ENCODE data around the gene FNBP1. TPM values are rescaled to one million over a fixed set of nuclear protein-coding genes. Genes with fewer than 3 reads are reported as not detected.

The FNBP1 gene
- total RNA-seq, 2 donors from 2014 or later, result 17.1 to 17.9 TPM

- Histone ChIP-seq H3K4me3 (no peak overlapping the region), H3K27me3 (no peaks in the 10 kb centered on the region), H3K9me3 (no peaks in the 10 kb centered on the region), H3K36me3 (replicated peaks in 1 of 2; ENCODE audit: insufficient read depth in 1 of 2, low read depth in 2 of 2) (peaks cover 1 to 5% of the 10 kb centered on the region in 2 donors), H3K4me1 (no peaks in the 10 kb centered on the region), H3K27ac (no peak overlapping the region)
- TF ChIP-seq CTCF (IDR thresholded peaks at IDR 0.05) (no peak), POLR2A (IDR thresholded peaks at IDR 0.05) (no peak)
- intact Hi-C loops (cut with DNase I), result no loop called here
- DNase-seq, result no peak
- WGBS, 2 donors, result 92 to 96% methylated on average over 13 to 27 of the region's 27 CpGs
- ATAC-seq, result no peak
Observed at GRCh38 chr9:129875687-129876395, 167.1 kb downstream of the FNBP1 start.

DNA sequence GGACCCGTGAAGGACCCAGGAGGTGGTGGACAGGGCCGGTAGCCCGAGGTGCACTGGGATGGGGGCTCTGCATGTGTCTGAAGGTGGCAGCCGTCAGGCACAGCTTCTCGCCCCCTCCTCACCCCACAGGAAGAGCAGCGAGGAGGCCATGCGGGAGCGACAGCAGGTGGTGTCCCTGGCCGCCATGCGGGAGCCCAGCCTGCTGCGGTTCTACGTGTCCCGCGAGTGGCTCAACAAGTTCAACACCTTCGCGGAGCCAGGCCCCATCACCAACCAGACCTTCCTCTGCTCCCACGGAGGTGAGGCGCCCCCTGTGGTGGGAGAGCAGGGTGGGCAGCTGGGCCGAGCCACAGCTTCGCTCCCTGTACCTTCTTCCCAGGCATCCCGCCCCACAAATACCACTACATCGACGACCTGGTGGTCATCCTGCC is 167.8 kb downstream of the FNBP1 start:
- DNase-seq (no peak), ATAC-seq (no peak)
- WGBS, 2 donors, result 83 to 90% methylated on average over 4 to 23 of the region's 23 CpGs
- H3K4me1 ChIP-seq, result no peaks in the 10 kb centered on the region
- H3K4me3 ChIP-seq, result no peak overlapping the region
- intact Hi-C loops (cut with DNase I), result no loop called here
- H3K36me3 ChIP-seq (replicated peaks in 1 of 2; ENCODE audit: insufficient read depth in 1 of 2, low read depth in 2 of 2), result peaks cover 1 to 5% of the 10 kb centered on the region in 2 donors
- no peak for TF ChIP-seq CTCF (IDR thresholded peaks at IDR 0.05)
- no peak for TF ChIP-seq POLR2A (IDR thresholded peaks at IDR 0.05)
- no peak overlapping the region for H3K27ac ChIP-seq
- H3K27me3 ChIP-seq, result no peaks in the 10 kb centered on the region
- H3K9me3 ChIP-seq, result no peaks in the 10 kb centered on the region

GRCh38 chr9:129874261-129875101 is 168.5 kb downstream of the FNBP1 start:
- H3K27me3 ChIP-seq, result no peaks in the 10 kb centered on the region
- intact Hi-C loops (cut with DNase I), result no loop called here
- H3K4me1 ChIP-seq, result no peaks in the 10 kb centered on the region
- ATAC-seq (no peak), DNase-seq (no peak)
- WGBS, 2 donors, result 92% methylated on average over 28 to 38 of the region's 38 CpGs
- no peak overlapping the region for H3K27ac ChIP-seq
- H3K9me3 ChIP-seq, result no peaks in the 10 kb centered on the region
- peaks cover 1 to 5% of the 10 kb centered on the region in 2 donors for H3K36me3 ChIP-seq (replicated peaks in 1 of 2; ENCODE audit: insufficient read depth in 1 of 2, low read depth in 2 of 2)
- TF ChIP-seq POLR2A (IDR thresholded peaks at IDR 0.05) (no peak), CTCF (IDR thresholded peaks at IDR 0.05) (no peak)
- H3K4me3 ChIP-seq, result no peak overlapping the region

- WGBS, 2 donors, result 87 to 92% methylated on average over 8 to 16 of the region's 16 CpGs
- intact Hi-C loops (cut with DNase I), result no loop called here
- no peak for ATAC-seq
- Histone ChIP-seq H3K4me3 (no peak overlapping the region), H3K27me3 (no peaks in the 10 kb centered on the region), H3K9me3 (no peaks in the 10 kb centered on the region), H3K36me3 (replicated peaks in 1 of 2; ENCODE audit: insufficient read depth in 1 of 2, low read depth in 2 of 2) (peaks cover 1 to 5% of the 10 kb centered on the region in 2 donors), H3K4me1 (no peaks in the 10 kb centered on the region), H3K27ac (no peak overlapping the region)
- no peak for TF ChIP-seq POLR2A (IDR thresholded peaks at IDR 0.05)
- no peak for TF ChIP-seq CTCF (IDR thresholded peaks at IDR 0.05)
- DNase-seq, result no peak
Observed at GRCh38 chr9:129873563-129874190, 169.3 kb downstream of the FNBP1 start.

Data from body of pancreas (tissue), 4 donors.